HEK293 (cell line): ENCODE results near the gene CEP70.
"Not testable (repeated sequence)": the region's sequence is repeated elsewhere in the genome, so short reads cannot be mapped to it uniquely, and the experiment has no call there.

Experiments used
- CTCF ChIA-PET: fragments of 350-600 bp; formaldehyde crosslinking; extraction: SDS; loops from one replicate; lab custom pipeline; 2021; ENCODE audit warnings: antibody characterized with exemption; lab: Yijun Ruan, JAX
- POLR2A ChIA-PET: fragments of 300-600 bp; formaldehyde crosslinking; extraction: SDS; loops from one replicate; lab custom pipeline; 2020; ENCODE audit warnings: antibody characterized with exemption, inconsistent platforms; lab: Yijun Ruan, JAX
- H3K27ac ChIP-seq: fragments of 200-500 bp; sonication (Bioruptor generic); 2 replicates; pipeline ENCODE4 v1.5.1; 2014; ENCODE audit warnings: low read depth, low read length, control low read depth, inconsistent platforms; ENCODE audit errors: extremely low read depth
- H3K36me3 ChIP-seq, 2 experiments: fragments of 200-500 bp in 1 of 2; sonication (Bioruptor generic) in 1 of 2; 1 replicate in 1 of 2; 2 replicates in 1 of 2; pipeline ENCODE4 v1.5.1; 2014 to 2017; ENCODE audit warnings: inconsistent platforms in 2 of 2, low read length in 2 of 2; ENCODE audit not compliant: control insufficient read depth in 2 of 2, insufficient read depth in 1 of 2
- H3K4me1 ChIP-seq: fragments of 200-500 bp; sonication (Bioruptor generic); 2 replicates; pipeline ENCODE4 v1.5.1; 2014; ENCODE audit warnings: mild to moderate bottlenecking, low read length, inconsistent platforms; ENCODE audit not compliant: control insufficient read depth, insufficient read depth
- H3K4me3 ChIP-seq: 2 replicates; pipeline ENCODE4 v1.5.1; 2011; ENCODE audit warnings: low read depth, mild to moderate bottlenecking, control low read depth, low read length, moderate library complexity
- H3K9me3 ChIP-seq: fragments of 200-500 bp; sonication (Bioruptor generic); 2 replicates; pipeline ENCODE4 v1.5.1; 2014; ENCODE audit warnings: low read depth, low read length, inconsistent platforms; ENCODE audit not compliant: control insufficient read depth, insufficient read depth
- BCL11B ChIP-seq: fragments of 450-650 bp; formaldehyde crosslinking; IDR thresholded peaks from 2 replicates; pipeline ENCODE4 v1.5.1; 2016; ENCODE audit warnings: low read depth, missing biosample characterization, missing genetic modification characterization
- HOXA7 ChIP-seq: sonication (generic); formaldehyde crosslinking; IDR thresholded peaks from 2 replicates; pipeline ENCODE4 v1.8.1; 2022; ENCODE audit warnings: missing genetic modification reagents, borderline replicate concordance
- KLF8 ChIP-seq: fragments of 450-650 bp; formaldehyde crosslinking; IDR thresholded peaks from 2 replicates; pipeline ENCODE4 v1.5.1; 2016; ENCODE audit warnings: missing biosample characterization, missing genetic modification characterization
- PRDM1 ChIP-seq: fragments of 450-650 bp; formaldehyde crosslinking; IDR thresholded peaks from 2 replicates; pipeline ENCODE4; 2016; ENCODE audit warnings: missing biosample characterization, missing genetic modification characterization
- ZBTB17 ChIP-seq: fragments of 450-650 bp; formaldehyde crosslinking; IDR thresholded peaks from 2 replicates; pipeline ENCODE4 v1.5.1; 2016; ENCODE audit warnings: missing biosample characterization, missing genetic modification characterization
- ZBTB48 ChIP-seq: fragments of 450-650 bp; formaldehyde crosslinking; IDR thresholded peaks from 2 replicates; pipeline ENCODE4 v1.5.1; 2016; ENCODE audit warnings: missing biosample characterization, missing genetic modification characterization
- ZFP3 ChIP-seq: fragments of 450-650 bp; formaldehyde crosslinking; IDR thresholded peaks from 2 replicates; pipeline ENCODE4 v1.5.1; 2016; ENCODE audit warnings: low read depth, missing biosample characterization, missing genetic modification characterization
- ZFP37 ChIP-seq: fragments of 450-650 bp; formaldehyde crosslinking; IDR thresholded peaks from 2 replicates; pipeline ENCODE4 v1.5.1; 2016; ENCODE audit warnings: missing biosample characterization, missing genetic modification characterization
- ZNF140 ChIP-seq: fragments of 450-650 bp; formaldehyde crosslinking; IDR thresholded peaks from 2 replicates; pipeline ENCODE4 v1.5.1; 2016; ENCODE audit warnings: missing biosample characterization, missing genetic modification characterization
- ZNF221 ChIP-seq: fragments of 450-650 bp; formaldehyde crosslinking; IDR thresholded peaks from 2 replicates; pipeline ENCODE4 v1.5.1; 2017; ENCODE audit warnings: missing biosample characterization, missing genetic modification characterization, borderline replicate concordance
- ZNF223 ChIP-seq: fragments of 450-650 bp; formaldehyde crosslinking; IDR thresholded peaks from 2 replicates; pipeline ENCODE4 v1.5.1; 2016; ENCODE audit warnings: missing biosample characterization, missing genetic modification characterization
- ZNF266 ChIP-seq: fragments of 450-650 bp; formaldehyde crosslinking; IDR thresholded peaks from 2 replicates; pipeline ENCODE4 v1.5.1; 2016; ENCODE audit warnings: missing biosample characterization, missing genetic modification characterization, low read depth
- ZNF335 ChIP-seq: fragments of 450-650 bp; formaldehyde crosslinking; conservative IDR thresholded peaks from 2 replicates; pipeline ENCODE4 v1.5.1; 2016; ENCODE audit warnings: missing biosample characterization, missing genetic modification characterization
- ZNF48 ChIP-seq: fragments of 450-650 bp; formaldehyde crosslinking; IDR thresholded peaks from 2 replicates; pipeline ENCODE4 v1.5.1; 2016; ENCODE audit warnings: missing biosample characterization, missing genetic modification characterization
- ZNF510 ChIP-seq: fragments of 450-650 bp; formaldehyde crosslinking; IDR thresholded peaks from 2 replicates; pipeline ENCODE4 v1.5.1; 2018; ENCODE audit warnings: mild to moderate bottlenecking, missing genetic modification characterization, missing biosample characterization; ENCODE audit not compliant: insufficient replicate concordance
- ZNF558 ChIP-seq: fragments of 450-650 bp; formaldehyde crosslinking; IDR thresholded peaks from 2 replicates; pipeline ENCODE4 v1.5.1; 2016; ENCODE audit warnings: missing biosample characterization, missing genetic modification characterization
- ZNF600 ChIP-seq: fragments of 450-650 bp; formaldehyde crosslinking; IDR thresholded peaks from 2 replicates; pipeline ENCODE4 v1.5.1; 2016; ENCODE audit warnings: missing biosample characterization, missing genetic modification characterization
- ZNF610 ChIP-seq: fragments of 450-650 bp; formaldehyde crosslinking; IDR thresholded peaks from 2 replicates; pipeline ENCODE4 v1.5.1; 2016; ENCODE audit warnings: missing biosample characterization, missing genetic modification characterization, borderline replicate concordance
- ZNF654 ChIP-seq: fragments of 450-650 bp; formaldehyde crosslinking; IDR thresholded peaks from 2 replicates; pipeline ENCODE4 v1.5.1; 2016; ENCODE audit warnings: low read depth, missing biosample characterization, missing genetic modification characterization
- ZNF660 ChIP-seq: fragments of 450-650 bp; IDR thresholded peaks from 2 replicates; pipeline ENCODE4 v1.5.1; 2018; ENCODE audit warnings: missing biosample characterization, mild to moderate bottlenecking, missing genetic modification characterization
- TF ChIP-seq, protein P1 (sequence below): fragments of 450-650 bp; IDR thresholded peaks from 2 replicates; pipeline ENCODE4 v1.5.1; 2018; ENCODE audit warnings: missing biosample characterization, missing genetic modification characterization
- TF ChIP-seq, protein P2 (sequence below): fragments of 450-650 bp; formaldehyde crosslinking; IDR thresholded peaks from 2 replicates; pipeline ENCODE4 v1.5.1; 2016; ENCODE audit warnings: missing biosample characterization, missing genetic modification characterization

The CEP70 gene

DNA sequence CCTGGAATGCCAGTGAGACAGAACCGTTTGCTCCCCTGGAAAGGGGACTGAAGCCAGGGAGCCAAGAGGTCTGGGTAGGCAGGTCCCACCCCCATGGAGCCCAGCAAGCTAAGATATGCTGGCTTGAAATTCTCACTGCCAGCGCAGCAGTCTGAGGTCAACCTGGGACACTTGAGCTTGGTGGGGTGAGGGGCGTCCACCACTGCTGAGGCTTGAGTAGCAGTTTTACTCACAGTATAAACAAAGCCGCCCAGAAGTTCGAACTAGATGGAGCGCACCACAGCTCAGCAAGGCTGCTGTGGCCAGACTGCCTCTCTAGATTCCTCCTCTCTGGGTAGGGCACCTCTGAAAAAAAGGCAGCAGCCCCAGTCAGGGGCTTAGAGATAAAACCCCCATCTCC is 33.6 kb downstream of the CEP70 start (continued):
- TF ChIP-seq, protein P1, sequence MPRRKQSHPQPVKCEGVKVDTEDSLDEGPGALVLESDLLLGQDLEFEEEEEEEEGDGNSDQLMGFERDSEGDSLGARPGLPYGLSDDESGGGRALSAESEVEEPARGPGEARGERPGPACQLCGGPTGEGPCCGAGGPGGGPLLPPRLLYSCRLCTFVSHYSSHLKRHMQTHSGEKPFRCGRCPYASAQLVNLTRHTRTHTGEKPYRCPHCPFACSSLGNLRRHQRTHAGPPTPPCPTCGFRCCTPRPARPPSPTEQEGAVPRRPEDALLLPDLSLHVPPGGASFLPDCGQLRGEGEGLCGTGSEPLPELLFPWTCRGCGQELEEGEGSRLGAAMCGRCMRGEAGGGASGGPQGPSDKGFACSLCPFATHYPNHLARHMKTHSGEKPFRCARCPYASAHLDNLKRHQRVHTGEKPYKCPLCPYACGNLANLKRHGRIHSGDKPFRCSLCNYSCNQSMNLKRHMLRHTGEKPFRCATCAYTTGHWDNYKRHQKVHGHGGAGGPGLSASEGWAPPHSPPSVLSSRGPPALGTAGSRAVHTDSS: no peak
- TF ChIP-seq KLF8 (tag by site-specific recombination) (no peak), ZNF223 (tag by site-specific recombination) (no peak), ZNF610 (tag by site-specific recombination) (no peak), ZFP3 (tag by site-specific recombination) (no peak), ZBTB48 (no peak), ZNF266 (tag by site-specific recombination) (no peak), ZNF660 (tag by site-specific recombination) (no peak), ZNF140 (no peak)

DNA sequence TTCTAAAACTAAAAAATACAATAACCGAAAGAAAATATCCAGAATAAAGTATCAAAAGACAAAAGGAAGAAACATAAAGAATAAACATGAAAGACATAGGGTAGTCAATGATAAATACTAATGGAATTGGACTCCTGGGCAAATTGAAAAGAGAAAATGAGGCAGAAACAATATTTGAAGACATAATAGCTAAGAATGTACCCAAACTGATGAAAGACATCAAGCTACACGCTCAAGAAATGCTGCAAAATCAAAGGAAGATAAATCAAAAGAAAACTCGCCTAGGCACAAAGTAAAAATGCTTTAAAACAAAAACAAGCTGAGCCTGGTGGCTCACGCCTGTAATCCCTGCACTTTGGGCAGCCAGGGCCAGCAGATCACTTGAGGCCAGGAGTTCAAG is 34.9 kb downstream of the CEP70 start:
- CTCF ChIA-PET: no interaction called here
- Histone ChIP-seq H3K9me3 (no peaks in the 10 kb centered on the region), H3K36me3 (no peaks in the 10 kb centered on the region), H3K4me3 (no peak overlapping the region), H3K27ac (no peak overlapping the region), H3K4me1 (no peaks in the 10 kb centered on the region)
- POLR2A ChIA-PET: no interaction called here
- no peak for TF ChIP-seq BCL11B
- TF ChIP-seq ZNF600 (tag by site-specific recombination): no peak
- TF ChIP-seq ZNF558 (tag by site-specific recombination): peak; percentile 97

DNA sequence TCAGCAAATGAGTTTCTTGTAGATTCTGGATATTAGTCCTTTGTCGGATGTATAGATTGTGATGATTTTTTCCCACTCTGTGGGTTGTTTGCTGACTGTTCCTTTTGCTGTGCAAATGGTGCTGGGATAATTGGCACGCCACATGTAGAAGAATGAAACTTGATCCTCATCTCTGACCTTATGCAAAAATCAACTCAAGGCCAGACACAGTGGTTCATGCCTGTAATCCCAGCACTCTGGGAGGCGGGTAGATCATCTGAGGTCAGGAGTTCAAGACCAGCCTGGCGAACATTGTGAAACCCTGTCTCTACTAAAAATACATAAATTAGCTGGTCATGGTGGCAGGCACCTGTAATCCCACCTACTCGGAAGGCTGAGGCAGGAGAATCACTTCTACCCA is 39.3 kb downstream of the CEP70 start:
- H3K4me3 ChIP-seq, H3K27ac ChIP-seq, H3K9me3 ChIP-seq, POLR2A ChIA-PET, H3K36me3 ChIP-seq, H3K4me1 ChIP-seq: not testable (repeated sequence)
- CTCF ChIA-PET: interaction anchor here (0.6 kb wide), 2 partner anchors 269 to 360 kb away, joined by 3 read pairs; no protein-coding TSS in a partner anchor

DNA sequence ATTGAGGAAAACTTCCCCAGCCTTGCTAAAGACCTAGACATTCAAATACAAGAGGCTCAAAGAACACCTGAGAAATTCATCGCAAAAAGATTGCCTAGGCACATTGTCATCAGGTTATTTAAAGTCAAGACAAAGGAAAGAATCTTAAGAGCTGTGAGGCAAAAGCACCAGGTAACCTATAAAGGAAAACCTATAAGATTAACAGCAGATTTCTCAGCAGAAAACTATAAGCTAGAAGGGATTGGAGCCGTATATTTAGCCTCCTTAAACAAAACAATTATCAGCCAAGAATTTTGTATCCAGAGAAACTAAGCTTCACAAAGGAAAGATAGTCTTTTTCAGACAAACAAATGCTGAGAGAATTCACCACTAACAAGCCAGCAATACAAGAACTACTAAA is 43.1 kb downstream of the CEP70 start:
- POLR2A ChIA-PET, H3K9me3 ChIP-seq, H3K4me1 ChIP-seq, CTCF ChIA-PET, H3K27ac ChIP-seq, H3K4me3 ChIP-seq: not testable (repeated sequence)
- peaks cover 0 to 27% of the 10 kb centered on the region in 2 experiments; a peak in 1 of 3 replicates for H3K36me3 ChIP-seq

DNA sequence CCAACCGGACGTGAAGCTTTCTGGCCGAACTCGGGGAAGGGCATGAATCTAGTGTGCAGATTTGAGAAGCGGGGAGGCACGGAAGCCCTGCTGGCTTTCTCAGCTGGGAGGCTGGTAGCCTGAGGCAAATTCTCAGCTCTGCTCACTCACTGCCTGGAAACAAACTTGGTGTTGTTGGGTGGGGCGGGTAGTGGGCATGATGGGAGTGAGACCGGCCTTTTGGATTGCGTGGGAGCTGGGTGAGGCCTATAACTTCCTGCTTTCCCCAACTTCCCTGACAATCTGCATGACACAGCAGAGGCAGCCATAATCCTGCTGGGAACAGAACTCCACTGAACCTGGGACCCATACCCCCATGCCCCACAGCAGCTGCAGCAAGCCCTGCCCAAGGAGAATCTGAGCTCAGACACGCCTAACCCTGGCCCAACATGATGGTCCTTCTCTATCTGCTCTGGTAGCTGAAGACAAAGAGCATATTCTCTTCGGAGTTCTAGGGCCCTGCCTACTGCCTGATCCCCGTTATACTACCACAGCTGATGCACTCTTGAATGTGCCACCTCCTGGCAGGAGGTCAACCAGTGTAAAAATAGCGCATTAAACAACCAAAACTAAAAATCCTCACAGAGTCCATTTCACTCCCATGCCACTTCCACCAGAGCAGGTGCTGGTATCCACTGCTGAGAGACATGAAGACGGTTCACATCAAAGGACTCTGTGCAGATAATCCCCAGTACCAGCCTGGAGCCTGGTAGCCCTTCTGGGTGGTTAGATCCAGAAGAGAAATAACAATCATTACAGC is 44.7 kb downstream of the CEP70 start:
- ChIA-PET CTCF (no interaction called here), POLR2A (no interaction called here)
- H3K36me3 ChIP-seq: peaks cover 0 to 29% of the 10 kb centered on the region in 2 experiments; a peak in 1 of 3 replicates
- no peaks in the 10 kb centered on the region for H3K4me1 ChIP-seq
- H3K9me3 ChIP-seq: no peaks in the 10 kb centered on the region
- no peak overlapping the region for H3K4me3 ChIP-seq
- no peak overlapping the region for H3K27ac ChIP-seq
- TF ChIP-seq ZFP37 (tag by site-specific recombination) (no peak), ZNF510 (no peak), ZNF48 (tag by site-specific recombination) (no peak), HOXA7 (no peak), PRDM1 (tag by site-specific recombination) (no peak), ZNF223 (tag by site-specific recombination) (no peak), ZBTB17 (tag by site-specific recombination) (no peak), ZNF335 (no peak), ZNF221 (tag by site-specific recombination) (no peak), ZNF654 (tag by site-specific recombination) (no peak)
- TF ChIP-seq, protein P2, sequence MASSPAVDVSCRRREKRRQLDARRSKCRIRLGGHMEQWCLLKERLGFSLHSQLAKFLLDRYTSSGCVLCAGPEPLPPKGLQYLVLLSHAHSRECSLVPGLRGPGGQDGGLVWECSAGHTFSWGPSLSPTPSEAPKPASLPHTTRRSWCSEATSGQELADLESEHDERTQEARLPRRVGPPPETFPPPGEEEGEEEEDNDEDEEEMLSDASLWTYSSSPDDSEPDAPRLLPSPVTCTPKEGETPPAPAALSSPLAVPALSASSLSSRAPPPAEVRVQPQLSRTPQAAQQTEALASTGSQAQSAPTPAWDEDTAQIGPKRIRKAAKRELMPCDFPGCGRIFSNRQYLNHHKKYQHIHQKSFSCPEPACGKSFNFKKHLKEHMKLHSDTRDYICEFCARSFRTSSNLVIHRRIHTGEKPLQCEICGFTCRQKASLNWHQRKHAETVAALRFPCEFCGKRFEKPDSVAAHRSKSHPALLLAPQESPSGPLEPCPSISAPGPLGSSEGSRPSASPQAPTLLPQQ: no peak
